MM.1S (cell line): ENCODE results near the gene PAX7.

ENCODE experiments used
- EZH2 ChIP-seq: fragments of 300-600 bp; sonication (generic); optimal IDR thresholded peaks from 2 replicates; pipeline ENCODE3; 2017; ENCODE audit warnings: low read depth, mild to moderate bottlenecking, antibody characterized with exemption, low read length, mixed read lengths
- TF ChIP-seq, protein P1 (sequence below): fragments of 300-600 bp; sonication (generic); IDR thresholded peaks from 2 replicates; pipeline ENCODE4 v1.5.1; 2016; ENCODE audit warnings: antibody characterized with exemption, low read length, mixed read lengths

GRCh38 chr1:18687273-18687672 is 56.6 kb downstream of the PAX7 start:
- TF ChIP-seq, protein P1, sequence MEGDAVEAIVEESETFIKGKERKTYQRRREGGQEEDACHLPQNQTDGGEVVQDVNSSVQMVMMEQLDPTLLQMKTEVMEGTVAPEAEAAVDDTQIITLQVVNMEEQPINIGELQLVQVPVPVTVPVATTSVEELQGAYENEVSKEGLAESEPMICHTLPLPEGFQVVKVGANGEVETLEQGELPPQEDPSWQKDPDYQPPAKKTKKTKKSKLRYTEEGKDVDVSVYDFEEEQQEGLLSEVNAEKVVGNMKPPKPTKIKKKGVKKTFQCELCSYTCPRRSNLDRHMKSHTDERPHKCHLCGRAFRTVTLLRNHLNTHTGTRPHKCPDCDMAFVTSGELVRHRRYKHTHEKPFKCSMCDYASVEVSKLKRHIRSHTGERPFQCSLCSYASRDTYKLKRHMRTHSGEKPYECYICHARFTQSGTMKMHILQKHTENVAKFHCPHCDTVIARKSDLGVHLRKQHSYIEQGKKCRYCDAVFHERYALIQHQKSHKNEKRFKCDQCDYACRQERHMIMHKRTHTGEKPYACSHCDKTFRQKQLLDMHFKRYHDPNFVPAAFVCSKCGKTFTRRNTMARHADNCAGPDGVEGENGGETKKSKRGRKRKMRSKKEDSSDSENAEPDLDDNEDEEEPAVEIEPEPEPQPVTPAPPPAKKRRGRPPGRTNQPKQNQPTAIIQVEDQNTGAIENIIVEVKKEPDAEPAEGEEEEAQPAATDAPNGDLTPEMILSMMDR: no peak
- TF ChIP-seq EZH2: no peak
